Measurements from ENCODE around the gene ACCS.

Gene ACCS

DNA sequence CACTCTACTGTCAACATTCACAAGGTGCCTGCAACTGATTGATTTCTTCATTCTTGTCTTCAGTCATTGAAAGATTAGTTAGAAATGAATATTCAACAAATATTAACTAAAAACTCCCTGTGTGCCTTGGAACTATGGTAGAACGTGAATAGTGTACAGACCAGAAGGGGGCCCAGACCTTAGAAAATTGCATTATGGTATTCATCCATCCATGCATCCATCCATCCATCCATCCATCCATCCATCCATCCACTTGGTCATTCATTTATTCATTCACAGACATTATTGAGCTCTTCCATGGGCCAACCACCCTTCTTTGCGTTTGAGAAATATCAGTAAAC lies 28.4 kb upstream of the ACCS start:
- DNase-seq (ENCODE audit: low spot score), result no peak

DNA sequence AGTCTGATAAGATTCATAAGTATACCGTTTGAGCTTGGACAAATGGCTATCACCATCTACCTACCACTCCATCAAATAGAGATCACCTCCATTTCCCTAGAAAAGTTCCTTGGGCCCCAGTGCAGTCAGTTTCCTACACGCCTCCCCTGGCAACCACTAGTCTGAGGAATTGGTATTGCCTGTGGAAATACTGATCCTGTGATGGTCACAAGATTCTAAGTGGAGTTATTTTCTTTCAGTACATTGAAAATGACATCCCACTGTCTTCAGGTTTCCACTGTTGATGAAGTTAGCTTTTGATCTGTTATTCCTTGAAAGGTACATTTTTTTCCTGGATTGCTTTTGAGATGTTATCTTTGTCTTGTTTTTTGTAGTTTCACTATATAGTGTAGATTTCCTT lies 22.9 kb upstream of the ACCS start:
- no peak for DNase-seq (ENCODE audit: low spot score)

DNA sequence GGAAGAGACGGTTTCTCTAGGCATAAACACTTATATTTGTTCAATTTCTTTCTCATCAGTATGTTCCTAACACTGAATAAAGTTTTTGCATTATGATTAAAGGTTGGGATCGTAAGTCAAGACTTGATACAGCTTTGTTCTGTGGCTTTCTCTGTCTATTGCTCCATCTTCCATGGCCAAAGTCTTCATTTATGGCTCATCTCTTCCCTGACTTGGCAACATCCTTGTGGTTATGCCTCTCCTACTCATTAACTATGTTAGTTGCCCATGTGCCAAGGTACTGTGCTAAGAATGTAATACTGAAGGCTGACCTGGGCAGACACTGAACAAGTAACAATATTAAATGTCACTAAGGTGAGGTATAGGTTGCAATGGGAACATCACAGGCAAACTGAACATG lies 19.9 kb upstream of the ACCS start:
- DNase-seq (ENCODE audit: low spot score), result no peak

DNA sequence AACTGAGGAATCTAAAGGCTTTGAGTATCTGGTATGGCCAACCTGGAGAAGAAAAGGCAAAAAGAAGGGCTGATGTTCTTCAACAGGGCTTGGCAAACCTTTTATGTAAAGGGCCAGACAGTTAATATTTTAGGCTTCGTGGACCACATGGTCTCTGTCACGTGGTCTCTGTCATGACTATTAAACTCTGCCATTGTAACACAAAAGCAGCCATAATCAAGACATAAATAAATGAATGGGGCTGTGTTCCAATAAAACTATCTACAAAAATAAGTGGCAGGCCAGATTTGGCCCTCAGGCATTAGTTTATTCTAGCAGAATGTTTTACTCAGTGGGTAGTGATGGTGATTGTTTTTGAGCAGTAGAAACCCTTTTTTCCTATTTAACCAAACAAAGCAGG lies 18.8 kb upstream of the ACCS start:
- DNase-seq (ENCODE audit: low spot score), result no peak

DNA sequence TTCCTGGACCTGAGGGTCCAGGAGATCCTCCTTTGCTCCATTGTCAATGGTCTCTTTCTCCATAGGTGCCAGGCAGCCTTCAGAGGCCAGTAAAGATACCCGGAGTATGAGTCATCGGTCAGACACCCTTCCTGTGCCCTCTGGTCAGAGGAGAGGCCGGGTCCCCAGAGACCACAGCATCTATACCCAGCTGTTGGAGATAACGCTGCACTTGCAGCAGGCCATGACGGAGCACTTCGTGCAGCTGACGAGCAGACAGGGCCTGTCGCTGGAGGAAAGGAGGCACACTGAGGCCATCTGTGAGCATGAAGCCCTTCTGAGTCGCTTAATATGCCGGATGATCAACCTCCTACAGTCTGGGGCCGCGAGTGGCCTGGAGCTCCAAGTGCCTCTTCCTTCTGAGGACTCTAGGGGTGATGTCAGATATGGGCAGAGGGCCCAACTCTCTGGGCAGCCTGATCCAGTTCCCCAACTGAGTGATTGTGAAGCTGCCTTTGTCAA lies 18.1 kb upstream of the ACCS start, which contains the start of gene ACCSL:
ACCSL (plus strand) TSS at position 51 of the 501 bp plus-strand sequence; CDS start at position 107, 56 bp downstream.
- no peak for DNase-seq (ENCODE audit: low spot score)

DNA sequence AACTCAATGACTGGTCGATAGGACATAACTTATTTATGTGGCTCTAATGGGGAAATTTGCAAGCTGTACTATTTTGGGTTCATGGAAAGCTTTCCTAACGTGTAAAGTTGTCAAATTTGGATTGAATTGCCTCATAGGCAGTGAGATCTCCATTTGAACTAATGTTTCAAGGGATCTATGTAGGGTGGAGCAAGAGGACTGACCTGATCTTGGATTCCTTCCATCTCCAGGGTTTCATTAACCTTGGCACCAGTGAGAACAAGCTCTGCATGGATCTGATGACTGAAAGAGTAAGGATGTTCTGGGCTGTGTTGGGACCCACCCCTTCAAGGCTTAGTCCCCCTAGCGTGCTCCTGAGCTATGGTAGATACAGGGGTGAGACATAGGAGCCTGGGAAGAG lies 16.2 kb upstream of the ACCS start:
- no peak for DNase-seq (ENCODE audit: low spot score)

DNA sequence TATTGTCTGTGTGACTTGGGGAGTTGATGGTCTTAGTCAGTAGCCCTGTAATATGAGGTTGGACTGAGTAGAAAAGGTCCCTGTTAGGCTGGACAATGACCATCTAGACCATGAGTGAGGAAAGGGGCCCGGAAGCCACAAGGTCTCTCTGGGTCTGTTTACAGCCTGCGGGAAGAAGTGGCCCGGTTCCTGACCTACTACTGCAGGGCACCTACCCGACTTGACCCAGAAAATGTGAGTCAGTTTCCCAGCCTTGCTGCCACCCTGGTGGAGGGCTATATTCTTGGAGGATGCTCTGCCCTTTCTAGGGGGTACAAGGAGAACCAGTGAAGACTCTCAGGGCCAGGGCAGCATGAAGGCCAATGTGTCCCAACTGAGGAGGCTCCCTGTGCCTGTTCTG lies 14.9 kb upstream of the ACCS start:
- no peak for DNase-seq (ENCODE audit: low spot score)

DNA sequence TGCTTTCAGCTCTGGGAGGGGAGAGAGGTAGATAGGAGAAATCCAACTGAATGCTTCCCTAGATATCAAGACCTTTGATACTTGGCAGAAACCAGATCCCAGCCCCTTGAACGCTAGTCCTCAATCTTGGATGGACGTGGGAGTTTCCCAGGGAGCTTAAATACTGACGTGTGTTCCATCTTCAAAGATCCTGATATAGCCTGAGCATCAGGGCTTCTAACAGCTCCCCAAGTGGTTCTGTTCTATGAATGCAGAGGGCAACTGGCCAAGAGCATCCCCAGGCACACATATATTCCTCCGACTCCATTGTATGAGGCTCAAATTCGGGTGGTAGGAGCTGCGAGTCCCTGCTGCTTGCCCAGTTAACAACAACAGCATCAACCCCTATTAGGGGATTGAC lies 8.7 kb upstream of the ACCS start:
- no peak for DNase-seq (ENCODE audit: low spot score)

DNA sequence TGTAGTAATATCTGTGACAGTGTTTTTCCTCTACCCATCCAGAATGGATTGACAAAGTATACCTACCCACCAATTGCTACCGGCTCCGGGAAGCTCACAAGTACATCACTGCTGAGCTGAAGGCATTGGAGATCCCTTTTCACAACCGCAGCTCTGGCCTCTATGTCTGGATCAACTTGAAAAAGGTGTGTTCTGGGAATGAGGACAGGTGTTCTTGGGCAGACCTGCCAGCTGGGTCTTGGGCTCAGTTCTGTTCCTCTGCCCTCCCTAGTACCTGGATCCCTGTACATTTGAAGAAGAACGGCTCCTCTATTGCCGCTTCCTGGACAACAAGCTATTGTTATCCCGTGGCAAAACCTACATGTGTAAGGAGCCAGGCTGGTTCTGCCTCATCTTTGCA lies 7.8 kb upstream of the ACCS start:
- DNase-seq (ENCODE audit: low spot score), result no peak

DNA sequence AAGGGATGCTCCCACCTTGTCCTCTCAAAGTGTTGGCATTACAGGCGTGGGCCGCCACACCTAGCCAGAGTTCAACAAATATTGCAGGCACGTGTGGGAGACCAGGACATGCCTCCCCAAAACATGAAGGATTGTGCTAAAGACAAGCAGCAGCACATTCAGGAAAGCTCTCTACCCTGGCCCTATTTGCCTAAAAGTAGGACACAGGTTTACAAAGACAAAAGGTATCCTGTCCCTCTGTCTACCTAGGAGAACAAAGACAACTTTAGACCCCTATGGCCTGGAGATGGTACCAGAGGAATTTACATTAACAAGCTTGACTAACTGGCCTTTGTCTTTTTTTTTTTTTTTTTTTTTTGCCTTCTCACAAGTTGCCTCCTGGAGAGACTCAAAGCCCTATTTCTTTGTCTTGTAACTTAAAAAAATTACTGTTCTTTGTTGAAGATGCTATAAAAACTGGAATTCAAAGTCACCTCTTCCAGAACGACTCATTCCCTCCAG lies 859 bp upstream of the ACCS start:
- DNase-seq (ENCODE audit: low spot score), result no peak

DNA sequence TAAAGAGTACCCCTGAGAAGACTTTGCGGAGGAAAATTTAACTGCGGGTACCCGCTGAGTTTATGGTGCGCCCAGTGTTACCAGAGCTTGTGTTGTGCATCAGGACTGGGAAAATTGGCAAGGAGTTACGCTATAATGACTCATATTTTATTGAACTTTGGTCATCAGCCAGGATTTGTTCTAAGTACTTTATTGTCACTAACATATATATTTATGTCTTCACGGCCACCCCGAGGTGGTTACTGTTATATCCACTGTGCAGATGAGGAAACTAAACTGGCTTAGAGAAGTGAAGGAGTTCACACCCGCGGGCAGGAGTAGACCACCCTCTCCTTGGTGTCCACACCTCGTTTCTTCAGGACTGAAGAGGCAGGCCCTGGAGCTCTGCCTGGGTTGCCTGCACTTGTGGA lies 667 bp downstream of the ACCS start:
- DNase-seq (ENCODE audit: low spot score), result no peak

DNA sequence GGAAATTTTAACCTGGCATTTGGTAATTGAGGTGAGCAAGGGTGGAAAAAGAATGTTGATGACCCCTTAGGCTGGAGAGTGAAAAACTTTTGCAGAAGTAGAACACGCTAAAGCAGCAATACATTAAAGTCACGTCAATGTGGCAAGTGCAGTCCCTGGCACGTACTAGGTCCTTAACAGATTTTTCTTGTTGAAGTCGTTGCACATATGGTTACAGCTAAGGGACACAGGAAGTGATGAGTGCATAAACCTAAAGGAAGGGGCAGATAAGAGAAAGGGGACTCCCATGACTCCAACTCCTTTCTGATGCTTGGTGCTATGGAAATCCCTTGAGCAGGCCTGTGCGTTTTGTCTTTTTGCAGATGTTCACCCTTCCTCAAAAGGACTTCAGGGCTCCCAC lies 1.2 kb downstream of the ACCS start:
- no peak for DNase-seq (ENCODE audit: low spot score)

DNA sequence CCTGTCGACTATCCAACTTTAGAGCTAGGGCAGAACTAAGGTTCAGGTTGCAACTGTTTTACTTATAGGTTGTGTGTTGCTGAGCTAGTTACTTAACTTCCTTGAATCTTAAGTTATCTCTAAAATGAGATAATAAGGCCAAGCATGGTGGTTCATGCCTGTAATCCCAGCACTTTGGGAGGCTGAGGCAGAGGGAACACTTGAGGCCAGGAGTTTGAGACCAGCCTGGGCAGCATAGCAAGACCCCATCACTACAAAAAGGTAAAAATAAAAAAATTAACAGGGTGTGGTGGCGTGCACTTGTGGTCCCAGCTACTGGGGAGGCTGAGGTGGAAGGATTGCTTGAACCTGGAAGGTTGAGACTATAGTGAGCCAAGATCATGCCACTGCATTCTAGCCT lies 2.1 kb downstream of the ACCS start:
- no peak for DNase-seq (ENCODE audit: low spot score)

DNA sequence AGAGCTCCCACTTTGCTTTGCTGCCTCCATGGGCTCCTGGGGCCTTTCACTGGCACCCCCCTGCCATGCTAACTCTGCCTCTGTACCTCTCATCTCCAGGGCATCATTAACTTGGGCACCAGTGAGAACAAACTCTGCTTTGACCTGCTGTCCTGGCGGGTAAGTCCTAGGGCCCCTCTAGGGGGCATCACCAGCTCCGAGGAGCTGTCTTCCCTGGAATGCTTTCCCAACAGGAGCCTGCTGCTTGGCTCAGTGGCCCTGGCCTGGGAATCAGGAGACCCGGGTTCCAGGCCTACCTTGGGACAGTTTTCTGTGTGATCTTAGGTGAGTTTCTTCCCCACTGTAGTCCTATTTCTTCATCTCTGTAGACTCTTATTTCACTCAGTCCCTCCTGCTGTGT lies 5.1 kb downstream of the ACCS start:
- DNase-seq (ENCODE audit: low spot score), result no peak

DNA sequence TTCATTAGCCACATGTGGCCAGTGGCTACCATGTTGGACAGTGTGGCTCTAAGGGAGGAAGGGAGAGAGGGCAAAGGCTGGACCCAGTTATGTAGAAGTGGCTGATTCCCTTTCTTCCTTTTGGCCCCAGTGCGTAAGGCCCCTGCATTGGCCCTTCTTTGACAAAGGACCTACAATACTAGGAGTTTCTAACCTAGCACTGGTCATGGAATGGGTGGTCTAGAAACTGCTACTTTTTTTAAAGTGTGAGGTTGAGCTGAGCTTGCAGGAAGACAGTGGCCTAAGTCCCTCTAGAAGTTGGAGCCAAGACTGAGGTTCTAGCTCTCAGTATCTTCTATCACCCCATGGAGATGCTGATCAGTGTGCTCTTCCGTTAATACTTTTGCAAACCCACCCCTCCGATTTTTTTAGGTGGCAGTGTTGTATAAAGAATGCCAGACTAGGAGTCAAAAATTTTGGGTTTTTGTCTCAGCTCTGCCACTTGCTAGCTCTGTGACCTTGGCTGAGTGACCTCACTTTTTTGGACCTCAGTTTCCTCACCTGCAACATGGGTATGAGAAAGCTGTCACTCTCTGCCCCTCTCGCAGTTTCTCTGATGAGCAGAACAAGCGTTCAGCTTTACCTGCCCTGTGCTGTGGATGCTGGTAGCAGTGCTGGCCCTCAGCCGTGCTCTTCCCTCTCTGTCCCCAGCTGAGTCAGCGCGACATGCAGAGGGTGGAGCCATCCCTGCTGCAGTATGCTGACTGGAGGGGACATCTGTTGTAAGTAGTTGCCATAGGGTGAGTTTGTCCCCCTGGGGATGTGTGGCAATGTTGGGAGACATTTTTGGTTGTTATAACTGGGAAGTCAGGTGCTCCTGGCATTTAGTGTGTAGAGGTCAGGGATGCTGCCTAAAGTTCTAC lies 6.9 kb downstream of the ACCS start:
- no peak for DNase-seq (ENCODE audit: low spot score)

DNA sequence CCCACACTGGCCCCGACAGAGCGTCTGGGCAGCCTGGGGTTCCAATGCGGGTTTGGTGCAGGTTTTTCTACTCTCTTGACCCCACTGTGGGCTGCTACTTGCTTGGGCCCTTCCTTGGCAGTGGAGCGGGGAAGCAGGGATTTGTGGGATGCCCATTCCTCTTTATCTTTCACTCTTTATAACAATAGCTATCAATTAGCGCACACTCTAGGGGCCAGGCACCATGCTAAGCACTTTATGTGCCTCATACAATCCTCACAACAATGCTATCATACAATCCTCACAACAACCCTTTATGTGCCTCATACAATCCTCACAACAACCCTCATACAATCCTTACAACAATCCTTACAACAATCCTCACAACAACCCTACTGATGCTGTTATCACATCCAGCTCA lies 12.7 kb downstream of the ACCS start:
- no peak for DNase-seq (ENCODE audit: low spot score)

DNA sequence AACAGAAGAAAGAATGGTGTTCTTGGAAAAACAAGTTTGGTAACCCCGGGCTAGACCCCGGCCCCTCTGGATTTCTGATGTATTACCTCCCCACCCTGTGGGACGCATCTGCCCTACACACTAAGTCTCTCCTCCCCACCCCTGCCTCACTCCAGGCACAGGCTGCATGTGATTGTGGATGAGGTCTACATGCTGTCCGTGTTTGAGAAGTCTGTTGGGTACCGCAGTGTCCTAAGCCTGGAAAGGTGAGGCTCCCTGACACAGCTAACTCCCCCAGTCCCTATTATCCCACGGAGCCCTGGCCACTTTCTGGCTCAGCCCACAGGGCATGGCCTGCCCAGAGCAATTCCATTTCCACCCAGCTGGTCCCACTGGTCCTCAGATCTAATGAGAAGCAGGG lies 13.3 kb downstream of the ACCS start:
- DNase-seq (ENCODE audit: low spot score), result no peak

DNA sequence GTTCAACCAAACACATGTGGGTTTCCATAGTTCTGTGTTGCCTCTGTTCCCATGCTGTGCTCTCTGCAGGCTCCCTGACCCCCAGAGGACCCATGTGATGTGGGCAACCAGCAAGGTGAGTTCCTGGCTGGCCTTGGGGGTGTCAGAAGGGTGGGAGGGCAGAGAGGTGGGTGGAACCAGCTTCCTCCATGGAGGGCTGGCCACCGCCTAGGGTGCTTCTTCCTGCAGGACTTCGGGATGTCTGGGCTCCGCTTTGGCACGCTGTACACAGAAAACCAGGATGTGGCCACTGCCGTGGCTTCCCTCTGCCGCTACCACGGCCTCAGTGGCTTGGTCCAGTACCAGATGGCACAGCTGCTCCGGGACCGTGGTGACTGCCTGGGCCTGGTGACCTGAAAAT lies 14.9 kb downstream of the ACCS start:
- DNase-seq (ENCODE audit: low spot score), result no peak

DNA sequence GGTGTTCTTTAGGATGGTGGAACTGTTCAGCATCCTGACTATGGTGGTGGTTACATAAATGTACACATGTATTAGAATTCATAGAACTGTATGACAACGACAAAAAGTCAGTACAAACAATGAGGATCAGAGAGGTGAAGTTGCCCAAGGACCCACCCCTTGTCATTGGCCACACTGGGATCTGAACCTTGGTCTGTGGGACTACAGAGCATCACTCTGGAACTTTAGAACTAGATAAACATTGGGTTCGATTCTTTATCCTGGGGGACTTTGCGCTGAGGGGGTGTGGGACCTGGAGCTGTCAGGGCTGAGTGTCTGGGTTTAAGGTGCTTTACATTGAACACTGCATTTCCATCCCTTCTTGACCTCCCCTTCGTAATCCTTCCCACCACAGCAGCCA lies 16.6 kb downstream of the ACCS start:
- DNase-seq (ENCODE audit: low spot score), result no peak

DNA sequence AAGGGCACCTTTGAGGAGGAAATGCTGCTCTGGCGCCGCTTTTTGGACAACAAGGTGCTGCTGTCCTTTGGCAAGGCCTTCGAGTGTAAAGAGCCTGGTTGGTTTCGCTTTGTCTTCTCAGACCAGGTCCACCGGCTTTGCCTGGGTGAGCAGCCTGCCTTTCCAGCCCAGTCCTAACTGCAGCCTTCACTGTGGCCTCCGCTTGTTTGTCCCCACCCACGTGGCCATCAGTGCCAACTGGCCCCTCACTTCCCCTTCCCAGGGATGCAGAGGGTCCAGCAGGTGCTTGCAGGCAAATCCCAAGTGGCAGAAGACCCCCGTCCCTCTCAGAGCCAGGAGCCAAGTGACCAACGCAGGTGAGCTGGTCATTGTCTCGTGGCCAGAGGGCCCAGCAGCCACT lies 17.4 kb downstream of the ACCS start:
- no peak for DNase-seq (ENCODE audit: low spot score)

DNA sequence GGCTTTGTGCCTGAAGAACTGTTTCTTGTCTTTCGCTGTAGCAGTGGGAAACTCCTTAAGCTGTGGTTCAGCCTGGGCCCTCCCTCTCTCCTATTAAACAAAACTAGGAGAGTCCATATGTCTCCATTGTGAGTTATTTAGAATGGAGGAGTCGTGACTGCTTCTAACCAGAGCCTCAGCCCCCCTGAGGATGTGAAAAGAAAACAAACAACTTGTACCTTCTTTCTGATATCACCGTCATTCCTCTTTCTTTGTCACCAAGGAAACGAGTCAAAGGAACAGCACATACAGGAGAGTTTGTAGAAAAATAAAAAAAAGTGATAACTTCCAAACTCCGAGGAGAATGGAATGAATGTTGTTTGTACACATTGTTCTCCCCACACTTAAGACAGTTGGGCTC lies 17.8 kb downstream of the ACCS start:
- no peak for DNase-seq (ENCODE audit: low spot score)

DNA sequence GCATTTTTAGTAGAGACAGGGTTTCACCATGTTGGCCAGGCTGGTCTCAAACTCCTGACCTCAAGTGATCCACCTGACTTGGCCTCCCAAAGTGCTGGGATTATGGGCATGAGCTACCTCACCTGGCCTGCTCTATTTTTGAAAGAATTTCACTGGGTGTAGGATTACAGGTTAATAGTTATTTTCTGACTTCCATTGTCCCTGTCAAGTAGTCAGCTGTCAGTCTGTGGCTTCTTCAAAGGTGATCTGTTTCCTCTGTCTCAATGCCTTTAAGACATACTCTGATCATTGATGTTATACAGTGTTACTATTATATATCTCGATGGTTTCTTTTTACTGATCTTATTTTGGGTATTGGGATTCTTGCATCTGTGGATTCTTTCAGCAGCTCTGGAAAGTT lies 19.3 kb downstream of the ACCS start:
- DNase-seq (ENCODE audit: low spot score), result no peak

DNA sequence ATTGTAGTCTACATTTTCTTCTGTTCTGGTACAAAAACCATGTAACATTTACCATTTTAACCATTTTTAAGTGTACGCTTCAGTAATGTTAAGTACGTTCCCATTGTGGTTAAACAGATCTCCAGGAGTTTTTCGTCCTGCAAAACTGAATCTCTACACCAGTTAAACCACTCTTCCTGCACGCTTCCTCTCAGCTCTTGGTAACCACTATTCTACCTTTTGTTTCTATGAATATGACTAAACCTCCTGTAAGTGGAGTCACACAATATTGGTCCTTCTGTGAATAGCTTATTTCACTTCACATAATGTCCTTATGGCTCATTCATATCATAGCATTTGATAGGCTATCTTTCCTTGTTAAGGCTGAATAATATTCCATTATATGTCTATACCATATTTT lies 22.3 kb downstream of the ACCS start:
- DNase-seq (ENCODE audit: low spot score), result no peak

DNA sequence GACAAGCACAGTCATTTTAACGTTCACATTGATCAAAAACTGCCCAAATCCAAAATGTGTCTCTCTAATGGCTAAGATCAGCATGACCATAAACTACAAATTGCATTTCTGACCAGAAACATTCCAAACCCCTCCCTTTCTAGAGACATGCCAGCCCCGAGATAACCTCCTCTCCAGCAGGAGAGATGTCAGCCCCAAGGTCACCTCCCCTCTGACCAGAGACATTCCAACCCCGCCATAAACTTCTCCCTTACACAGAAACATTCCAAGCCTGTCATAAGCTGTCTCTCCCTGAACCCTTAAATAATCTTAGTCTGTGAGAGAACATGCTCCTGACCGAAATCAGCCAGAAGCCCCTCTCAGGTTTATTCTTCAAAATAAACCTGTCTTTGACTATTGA lies 22.8 kb downstream of the ACCS start:
- DNase-seq (ENCODE audit: low spot score), result no peak
